HG03521 (cell line): Measurements from ENCODE around the gene ASCL3.
A peak's percentile ranks its signal among the peaks of the same experiment; 100 is the strongest.
"Not testable (repeated sequence)": the region's sequence is repeated elsewhere in the genome, so short reads cannot be mapped to it uniquely, and the experiment has no call there.

Experiments used
- ATAC-seq: cut with Tn5 transposase; IDR thresholded peaks from one replicate; pipeline ENCODE4 v1.9.1; 2021; ENCODE audit warnings: mild to moderate bottlenecking, moderate library complexity; ENCODE audit not compliant: unreplicated experiment

The ASCL3 gene, protein sequence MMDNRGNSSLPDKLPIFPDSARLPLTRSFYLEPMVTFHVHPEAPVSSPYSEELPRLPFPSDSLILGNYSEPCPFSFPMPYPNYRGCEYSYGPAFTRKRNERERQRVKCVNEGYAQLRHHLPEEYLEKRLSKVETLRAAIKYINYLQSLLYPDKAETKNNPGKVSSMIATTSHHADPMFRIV

GRCh38 chr11:8942518-8943066, at the start of gene ASCL3:
ASCL3 (minus strand) TSS chr11:8943016; CDS start chr11:8938161, 4,855 bp downstream.
- no peak for ATAC-seq

- ATAC-seq, result no peak
These were observed 46.6 kb upstream of the ASCL3 start for GRCh38 chr11:8989453-8989852.

DNA sequence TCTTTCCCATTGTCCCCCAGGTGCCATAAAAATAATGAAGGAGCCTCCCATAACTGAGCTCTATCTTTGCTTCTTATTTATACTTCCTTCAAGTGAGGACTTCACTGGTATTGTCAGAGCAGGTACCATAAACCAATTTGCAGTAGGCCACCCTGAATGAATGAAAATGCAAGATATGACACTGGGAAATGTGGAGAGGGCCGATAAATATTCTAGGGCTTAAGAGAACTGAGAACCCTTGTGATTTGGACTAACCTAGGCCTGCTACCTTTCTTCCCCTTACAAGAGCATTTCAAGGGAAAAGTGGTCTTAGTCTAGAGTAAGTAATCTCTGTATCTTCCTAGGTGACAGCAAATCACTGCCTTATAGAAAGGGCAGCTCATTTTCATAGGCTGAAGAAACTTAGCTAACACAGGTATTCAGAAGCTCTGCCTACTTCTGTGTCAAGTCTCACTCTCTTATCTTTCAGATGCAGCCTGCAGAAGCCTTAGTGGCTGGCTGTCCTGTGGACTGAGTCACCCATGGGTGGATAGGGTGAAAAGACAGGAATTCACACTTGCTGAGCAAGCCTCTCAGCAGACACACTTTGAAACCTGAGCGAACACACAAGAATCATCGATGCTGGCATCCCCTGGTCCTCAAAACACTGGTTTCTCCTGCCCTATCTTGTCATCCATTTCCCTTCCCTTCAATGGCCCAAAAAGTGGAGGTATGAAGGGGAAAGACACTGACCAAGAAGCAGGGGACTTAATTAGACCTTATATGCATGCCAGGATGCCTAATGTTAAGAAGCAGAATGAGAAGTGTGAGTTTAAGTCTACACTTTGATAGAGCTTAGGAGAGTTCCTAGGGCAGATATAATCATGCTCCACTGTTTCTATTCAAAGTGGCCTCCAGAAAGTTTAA, 45.8 kb upstream of the ASCL3 start:
- ATAC-seq, result no peak

DNA sequence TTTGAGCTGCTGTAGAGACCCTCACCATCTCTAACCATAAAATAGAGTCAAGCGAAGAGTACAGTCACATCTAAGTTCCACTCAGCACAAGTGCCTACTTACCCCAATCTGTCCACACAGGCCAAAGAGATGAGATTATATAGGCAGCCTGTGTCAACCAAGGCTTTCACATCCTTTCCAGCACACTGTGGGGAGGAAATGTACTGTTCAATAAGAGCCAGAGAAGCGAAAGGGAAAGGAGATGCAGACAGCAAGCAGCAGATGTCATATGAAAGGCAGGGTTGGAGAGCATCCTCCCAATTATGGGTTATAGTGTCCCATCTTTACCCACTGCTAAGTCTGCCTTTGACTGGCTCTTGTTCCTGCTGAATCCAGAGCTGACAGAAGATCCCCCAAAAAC, 44.6 kb upstream of the ASCL3 start:
- no peak for ATAC-seq

DNA sequence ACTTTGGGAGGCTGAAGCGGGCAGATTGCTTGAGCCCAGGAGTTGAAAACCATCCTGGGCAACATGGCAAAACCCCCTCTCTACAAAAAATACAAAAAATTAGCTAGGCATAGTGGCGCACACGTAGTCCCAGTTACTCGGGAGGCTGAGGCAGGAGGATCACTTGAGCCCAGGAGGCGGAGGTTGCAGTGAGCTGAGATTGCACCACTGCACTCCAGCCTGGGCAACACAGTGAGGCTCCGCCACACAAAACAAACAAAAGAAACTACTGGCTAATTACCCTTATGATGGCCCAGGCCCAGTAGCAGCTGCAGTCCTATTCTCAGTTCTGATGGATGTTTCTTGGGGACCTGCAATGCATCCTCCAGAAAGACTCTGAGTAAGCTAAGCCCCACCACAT, 44.0 kb upstream of the ASCL3 start:
- not testable (repeated sequence) for ATAC-seq

DNA sequence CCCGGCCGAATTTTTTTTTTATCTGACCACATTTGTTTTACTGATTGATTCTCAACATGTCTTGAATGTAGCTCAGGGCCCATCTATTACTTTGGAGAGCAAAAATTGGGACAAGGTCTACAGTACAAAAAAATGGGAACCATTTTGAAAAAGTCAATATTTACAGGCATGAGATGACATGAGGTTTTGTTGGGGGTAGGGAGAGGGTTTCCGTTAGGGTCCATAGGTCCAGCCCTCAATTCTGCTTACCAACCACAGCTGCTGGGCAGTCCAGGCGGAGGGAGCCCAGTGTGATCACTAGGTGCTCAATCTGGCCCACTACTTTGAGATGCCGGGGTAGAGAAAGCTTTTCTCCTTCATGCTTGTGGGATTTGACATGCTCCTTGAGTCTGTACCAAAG, 42.6 kb upstream of the ASCL3 start:
- no peak for ATAC-seq

- no peak for ATAC-seq
These were observed 40.7 kb upstream of the ASCL3 start for GRCh38 chr11:8983552-8983951.

DNA sequence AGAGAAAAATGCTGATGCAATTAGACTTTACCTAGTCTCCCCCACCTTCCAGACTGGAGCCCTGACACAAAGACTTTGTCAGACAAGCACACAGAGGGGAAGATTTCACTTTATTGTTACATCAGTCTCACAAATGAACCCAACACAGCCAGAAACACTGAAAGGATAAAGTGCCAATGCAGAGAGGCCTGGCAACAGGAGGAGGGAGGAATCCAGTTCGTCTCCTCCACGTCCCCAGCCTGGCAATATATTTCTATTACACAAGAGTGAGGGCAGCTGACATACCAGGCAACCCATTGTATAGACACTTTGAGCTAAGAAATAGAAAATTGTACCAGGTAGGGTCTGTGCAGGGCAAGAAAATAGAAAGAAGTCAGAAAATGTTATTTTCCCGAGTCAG, 37.7 kb upstream of the ASCL3 start:
- ATAC-seq, result no peak

DNA sequence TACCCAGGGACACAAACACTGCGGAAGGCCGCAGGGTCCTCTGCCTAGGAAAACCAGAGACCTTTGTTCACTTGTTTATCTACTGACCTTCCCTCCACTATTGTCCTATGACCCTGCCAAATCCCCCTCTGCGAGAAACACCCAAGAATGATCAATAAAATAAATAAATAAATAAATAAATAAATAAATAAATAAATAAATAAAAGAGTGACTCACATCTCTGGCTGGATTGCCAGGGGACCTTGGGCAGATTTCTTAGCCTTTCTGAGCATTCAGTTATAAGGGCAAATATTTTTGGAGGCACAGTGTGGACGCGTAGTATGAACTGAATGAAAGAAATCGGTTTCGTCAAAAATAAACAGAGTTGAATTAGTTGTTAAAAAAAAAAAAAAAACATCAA, 36.5 kb upstream of the ASCL3 start:
- ATAC-seq, result not testable (repeated sequence)

DNA sequence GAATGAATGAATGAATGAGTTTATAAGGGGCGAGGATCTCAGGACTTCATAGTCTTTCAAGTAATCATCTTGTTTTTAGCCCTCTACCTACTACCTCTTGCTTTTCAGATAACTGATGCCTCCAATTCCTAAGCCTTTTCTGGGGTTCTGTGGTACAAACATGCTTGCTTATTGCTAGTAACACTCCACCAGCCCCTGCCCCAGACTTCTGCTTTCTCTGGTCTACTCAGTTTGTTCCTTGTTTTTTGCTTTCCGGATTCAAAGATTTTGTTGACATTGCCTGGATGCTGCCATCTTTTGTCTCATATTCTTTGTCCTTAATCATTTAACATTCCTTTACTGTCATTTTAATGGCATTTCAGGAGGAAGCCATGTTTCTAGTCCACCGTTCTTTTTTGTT, 30.3 kb upstream of the ASCL3 start:
- ATAC-seq, result no peak

DNA sequence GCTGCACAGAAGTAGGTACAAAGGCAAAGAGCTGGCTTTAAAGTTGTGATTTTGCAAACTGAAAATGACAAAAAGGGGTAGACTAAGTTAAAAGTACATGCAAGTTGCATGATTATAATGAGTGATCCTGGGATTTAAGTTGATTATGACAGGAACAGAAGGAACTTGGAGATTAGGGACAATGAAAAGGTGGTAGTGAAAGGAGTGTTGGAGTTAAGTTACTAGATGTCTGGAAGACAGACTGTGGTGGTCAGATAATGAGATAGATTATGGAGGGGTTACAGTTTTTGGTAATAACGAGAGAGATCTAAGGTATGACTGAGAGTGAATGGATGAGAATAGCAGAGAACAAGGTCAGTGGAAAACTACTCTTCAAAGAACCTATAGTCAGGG, 29.1 kb upstream of the ASCL3 start:
- ATAC-seq, result no peak

DNA sequence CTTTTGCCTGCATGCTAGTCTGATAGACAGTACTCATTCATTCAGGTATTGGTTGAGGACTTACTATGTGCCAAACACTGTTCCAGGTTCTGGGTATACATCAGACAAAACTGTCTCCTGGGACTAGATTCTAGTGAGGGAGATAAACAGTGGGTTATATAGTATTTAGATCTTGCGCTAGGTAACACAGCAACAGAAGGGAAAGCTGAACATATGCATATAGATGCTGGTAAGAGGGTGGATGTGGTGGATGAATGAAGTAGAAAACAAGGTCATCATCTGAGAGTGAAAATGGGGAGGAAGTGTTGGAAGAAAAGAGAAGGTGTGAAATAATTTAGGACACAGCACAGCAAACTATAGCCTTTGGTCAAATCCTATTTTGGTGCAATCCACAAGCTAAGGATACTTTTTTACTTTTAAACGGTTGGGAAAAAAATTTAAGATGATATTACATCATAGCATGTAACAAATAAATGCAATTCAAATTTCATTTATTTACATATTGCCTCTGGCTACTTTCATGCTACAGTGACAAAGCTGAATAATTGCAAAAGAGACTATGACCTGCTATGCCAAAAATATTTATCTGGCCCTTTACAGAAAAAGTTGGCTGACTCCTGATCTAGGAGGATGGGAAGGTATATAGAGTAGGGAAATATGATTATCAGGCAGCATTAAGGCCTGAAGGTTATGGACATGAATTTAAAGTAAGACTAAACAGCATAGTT, 28.5 kb upstream of the ASCL3 start:
- no peak for ATAC-seq

GRCh38 chr11:8967184-8967583, 24.4 kb upstream of the ASCL3 start:
- ATAC-seq, result no peak

DNA sequence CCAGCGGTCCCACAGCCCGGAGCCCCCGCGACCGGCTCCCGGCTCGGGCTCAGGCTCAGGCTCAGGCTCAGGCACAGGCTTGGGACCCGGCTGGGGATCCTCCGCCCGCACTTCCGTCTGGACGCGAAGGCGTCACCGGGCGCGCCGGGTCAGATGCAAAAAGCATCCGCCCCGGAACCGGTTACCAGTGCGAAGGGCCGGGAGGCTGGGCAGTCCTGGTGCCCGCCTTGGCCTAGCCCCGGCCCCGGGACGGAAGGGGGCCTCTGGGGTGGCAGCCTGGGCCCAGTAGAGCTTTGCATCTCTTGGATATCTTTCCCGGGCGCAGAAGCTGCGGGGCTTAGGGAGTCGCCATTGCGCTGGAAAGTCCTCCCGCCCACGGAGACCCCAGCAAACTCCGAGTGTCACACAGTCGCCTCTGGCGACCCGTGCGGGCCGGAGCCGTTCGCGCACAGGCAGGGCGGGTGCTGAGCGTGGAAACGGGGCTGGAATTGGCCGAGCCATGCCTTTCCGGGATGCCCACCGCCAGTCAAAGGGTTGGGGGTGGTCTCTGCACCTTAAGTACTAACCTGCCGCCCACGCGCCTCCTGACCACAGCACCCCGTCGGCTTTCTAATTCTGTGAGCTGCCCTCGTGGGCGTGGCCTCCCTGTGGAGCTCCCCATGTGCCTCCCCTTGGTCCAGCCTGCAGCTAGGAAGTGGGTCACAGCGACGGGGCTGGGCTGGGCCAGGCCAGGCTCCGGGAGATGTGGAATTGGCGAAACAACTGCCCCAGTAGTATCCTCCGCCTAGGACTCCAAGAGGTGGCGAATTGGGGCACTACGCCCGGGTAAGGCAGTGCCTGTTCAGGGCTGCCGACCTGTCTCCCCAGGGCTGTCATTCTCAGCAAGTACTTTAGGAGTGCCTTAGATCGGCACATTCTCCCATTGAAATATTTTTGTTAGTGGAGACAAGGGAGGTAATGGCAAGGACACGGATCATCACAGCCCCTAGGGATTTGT, 21.8 kb upstream of the ASCL3 start, which contains the start of gene TMEM9B:
Gene TMEM9B (minus strand): TSS at position 119 of the 997 bp plus-strand sequence. CDS start 129 bp downstream, outside the sequence.
- ATAC-seq, result peak; percentile 75

- peak; percentile 54 for ATAC-seq
These were observed 20.9 kb upstream of the ASCL3 start for GRCh38 chr11:8963569-8964323.

DNA sequence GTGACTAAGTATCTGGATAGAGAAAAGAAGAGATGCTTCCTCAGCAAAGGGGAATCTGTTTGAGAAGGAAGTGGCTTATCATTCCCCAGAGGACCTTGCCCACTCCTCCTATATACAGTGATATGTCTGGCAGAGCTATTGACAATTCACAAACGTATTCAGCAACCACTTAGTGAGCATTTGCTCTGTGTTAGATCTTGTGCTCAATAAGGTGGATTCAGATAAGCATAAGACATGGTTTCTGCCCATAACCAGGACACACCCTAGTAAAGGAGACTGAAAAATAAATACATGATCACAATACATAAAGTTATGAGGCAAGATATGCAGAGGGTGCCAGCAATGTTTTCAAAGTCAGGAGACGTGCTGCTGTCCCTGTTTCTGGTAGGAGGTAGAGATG, 20.0 kb upstream of the ASCL3 start:
- no peak for ATAC-seq

- ATAC-seq, result no peak
These were observed 18.6 kb upstream of the ASCL3 start for GRCh38 chr11:8961401-8961800.

GRCh38 chr11:8959546-8960166, 16.8 kb upstream of the ASCL3 start:
- no peak for ATAC-seq

- ATAC-seq, result no peak
These were observed 14.0 kb upstream of the ASCL3 start for GRCh38 chr11:8956860-8957259.
